HG03432 (cell line): ENCODE measurements around the gene UBTF.

Experiments
- ATAC-seq: cut with Tn5 transposase; IDR thresholded peaks from one replicate; pipeline ENCODE4 v1.9.1; 2021; ENCODE audit warnings: mild to moderate bottlenecking, moderate library complexity; ENCODE audit not compliant: unreplicated experiment

The UBTF gene

DNA sequence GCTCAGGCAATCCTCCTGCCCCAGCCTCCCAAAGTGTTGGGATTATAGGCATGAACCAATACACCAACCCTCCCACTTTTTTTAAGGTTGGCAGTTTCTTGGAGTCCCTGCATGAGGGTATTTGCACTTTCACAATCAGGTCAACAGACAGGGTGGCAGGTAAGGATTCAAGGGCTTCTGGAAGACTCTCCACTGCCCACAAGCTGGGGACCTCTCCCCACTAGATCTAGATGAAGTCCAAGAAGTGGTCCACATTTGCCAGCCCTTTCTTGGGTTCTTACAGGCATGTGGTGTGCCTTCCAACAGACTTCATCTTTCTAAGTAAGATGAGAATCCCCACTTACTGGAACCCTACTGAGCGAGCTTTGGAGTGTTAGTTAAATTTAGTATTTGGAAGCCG is 45.0 kb downstream of the UBTF start:
- ATAC-seq = no peak

DNA sequence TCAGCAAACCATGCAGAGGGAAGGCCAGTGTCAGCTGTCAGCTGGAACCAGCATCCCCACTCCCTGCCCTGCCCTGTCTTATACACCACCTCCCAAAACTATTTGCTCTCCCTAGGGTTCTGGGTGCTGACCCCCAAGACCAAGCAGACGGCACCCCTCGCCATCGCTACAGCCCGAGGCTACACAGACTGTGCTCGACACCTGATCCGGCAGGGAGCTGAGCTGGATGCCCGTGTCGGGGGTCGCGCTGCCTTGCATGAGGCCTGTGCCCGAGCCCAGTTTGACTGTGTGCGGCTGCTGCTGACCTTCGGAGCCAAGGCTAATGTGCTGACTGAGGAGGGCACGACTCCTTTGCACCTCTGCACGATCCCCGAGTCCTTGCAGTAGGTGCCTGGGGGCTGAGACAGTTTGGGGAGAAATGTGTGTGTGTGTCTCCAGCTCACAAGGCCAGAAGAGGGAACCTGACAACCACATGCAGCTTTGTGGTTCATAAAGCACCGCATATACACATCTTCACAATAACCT is 47.5 kb downstream of the UBTF start:
- no peak for ATAC-seq

DNA sequence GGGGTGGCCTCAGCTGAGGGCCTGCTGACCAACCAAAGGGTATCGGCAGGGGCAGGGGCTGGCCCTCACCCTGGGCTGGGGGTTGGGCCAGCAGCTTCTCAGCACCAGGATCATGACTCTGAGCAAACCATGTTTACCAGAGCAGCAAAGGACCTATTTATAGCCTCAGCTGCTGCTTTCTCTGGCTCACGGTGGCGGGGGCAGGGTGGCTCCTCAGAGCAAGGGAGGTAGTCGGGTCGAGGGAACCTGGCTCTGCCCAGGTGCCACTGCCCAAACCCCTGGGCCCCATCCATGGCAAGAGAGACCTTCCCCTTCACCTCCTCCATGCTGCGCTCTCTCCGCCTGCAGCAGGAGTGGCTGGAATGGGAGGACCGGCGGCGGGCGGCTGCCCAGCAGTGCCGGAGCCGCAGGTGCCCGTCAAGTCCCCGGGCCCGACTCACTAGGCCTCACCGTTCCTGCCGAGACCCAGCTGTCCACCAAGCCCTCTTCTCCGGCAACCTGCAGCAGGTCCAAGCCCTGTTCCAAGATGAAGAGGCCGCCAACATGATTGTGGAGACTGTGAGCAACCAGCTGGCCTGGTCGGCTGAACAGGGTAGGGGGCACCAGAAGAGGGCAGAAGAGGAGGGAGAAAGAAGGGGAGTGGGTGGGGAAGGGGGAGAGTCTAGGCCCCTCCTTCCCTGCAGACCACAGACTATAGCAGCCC is 48.8 kb downstream of the UBTF start, which contains the start of gene ASB16:
TSS of gene ASB16 (plus strand) at position 206 of the 703 bp plus-strand sequence. CDS start at position 292, 86 bp downstream.
- ATAC-seq = no peak

DNA sequence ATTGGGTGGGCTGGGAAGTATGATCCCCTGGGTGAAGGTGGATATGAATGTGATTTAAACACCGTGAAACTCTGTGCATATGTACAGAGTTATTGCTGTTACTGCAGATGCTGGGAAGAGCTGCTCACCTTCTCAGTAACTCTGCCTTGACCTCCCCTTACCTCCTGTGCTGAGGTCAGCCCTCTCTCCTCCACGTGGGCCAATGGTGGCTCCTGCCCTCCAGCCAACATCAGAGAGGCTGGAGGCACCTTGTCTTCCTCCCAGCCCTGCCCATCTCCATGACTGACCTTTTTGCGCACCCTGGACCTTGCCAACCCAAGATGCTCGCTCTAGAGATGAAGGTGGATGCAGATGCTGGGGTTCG is 49.4 kb downstream of the UBTF start:
- ATAC-seq = no peak

DNA sequence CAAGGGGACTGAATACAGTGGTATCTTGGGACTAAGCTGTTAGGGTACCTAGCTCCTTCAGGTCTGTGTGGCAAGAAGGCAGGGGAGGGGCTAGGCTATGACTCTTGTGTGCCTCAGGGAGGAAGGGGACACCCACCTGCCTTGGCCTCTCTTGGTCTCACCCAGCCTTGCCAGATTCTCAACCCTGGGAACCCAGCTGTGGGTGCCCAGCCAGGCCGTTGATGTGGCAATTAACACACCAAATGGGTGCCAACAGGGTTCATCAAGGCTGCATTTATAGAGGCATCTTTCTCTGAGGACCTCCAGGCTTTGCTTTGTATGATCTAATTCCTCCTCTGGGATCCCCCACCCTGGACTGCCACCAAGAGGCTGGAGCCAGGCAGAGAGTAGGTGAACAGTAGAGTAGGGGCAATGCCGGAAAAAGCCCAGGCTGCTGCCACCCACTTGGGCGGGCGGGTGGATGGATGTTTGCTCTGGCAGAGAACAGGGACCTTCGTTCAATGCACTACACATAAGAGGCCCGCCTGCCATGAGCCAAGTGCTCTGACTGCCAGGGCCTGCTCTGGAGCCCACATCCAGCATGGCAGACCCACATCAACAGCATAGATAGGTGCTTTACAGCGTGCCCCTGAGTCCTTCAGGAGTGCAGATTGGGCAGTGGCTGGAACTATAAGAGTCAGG is 52.2 kb downstream of the UBTF start:
- ATAC-seq = no peak

DNA sequence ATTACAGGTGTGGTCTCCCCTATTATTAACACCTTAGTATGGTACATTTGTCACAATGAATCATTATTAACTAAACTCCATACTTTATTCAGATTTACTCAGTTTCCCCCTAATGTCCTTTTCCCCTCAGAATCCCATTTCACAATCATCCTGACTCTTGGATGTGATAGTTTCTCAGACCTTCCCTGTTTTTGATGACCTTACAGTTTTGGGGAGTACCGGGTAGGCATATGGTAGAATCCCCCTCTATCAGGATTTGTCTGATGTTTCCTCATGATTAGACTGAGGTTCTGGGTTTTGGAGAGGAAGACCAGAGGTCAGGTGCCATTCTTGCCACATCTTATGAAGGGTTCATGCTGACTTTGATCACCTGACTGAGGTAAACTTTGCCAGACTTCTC is 55.0 kb downstream of the UBTF start:
- no peak for ATAC-seq

DNA sequence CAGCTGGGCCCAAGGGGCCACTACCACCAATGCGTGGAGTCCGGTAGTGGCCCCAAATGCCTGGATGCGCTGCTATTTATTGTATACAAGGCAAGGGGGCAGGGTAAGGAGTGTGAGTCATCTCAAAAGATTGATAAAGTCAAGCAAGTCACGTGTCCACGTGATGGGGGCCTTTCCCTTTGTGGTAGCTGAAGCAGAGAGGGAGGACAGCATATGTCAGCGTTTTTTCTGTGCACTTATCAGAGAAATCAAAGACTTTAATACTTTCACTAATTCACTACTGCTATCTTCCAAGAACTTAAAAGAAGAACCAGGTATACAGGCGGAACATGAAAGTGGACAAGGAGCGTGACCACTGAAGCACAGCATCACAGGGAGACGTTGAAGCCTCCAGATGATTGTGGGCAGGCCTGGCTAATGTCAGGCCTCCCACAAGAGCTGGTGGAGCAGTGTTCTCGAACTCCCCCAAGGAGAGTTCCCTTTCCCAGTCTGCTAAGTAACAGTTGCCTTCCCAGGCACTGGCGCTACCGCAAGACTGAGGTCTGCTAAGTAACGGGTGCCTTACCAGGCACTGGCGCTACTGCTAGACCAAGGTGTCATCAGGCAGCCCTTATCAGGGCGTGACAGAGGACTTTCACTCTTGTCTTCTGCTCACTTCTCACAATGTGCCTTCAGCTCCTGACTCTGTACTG is 59.8 kb downstream of the UBTF start:
- ATAC-seq = no peak

DNA sequence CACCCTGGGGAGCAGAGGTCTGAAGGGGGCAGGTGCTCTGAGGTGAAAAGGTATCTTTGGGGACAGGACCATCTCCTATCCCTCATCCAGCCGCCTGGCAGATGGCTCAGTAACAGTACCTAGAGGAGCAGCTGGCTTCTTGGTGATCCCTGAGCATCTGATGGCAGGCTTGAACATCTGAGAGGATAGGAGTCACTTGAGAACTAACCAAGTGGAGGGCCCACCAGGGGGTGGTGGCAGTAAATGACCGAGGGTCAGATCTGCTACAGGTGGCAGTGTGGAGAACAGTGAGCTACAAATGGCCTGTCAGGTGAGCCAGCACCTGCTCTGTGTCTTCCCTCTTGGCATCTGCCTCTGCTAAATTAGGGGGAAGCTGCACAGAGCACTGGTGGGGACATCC is 64.0 kb downstream of the UBTF start:
- ATAC-seq = no peak
